K562 (cell line): ENCODE measurements around the gene MAD1L1.

Experiments used
- CEBPB ChIP-seq: fragments of 450-650 bp; IDR thresholded peaks from 2 replicates; pipeline ENCODE4 v1.6.1; 2016; ENCODE audit warnings: missing genetic modification characterization, missing compliant biosample characterization
- CREB1 ChIP-seq, 2 experiments: sonication (generic) in 1 of 2; formaldehyde crosslinking in 1 of 2; IDR thresholded peaks; 2 replicates each; pipeline versions ENCODE4 v1.6.1 to v1.8.0; 2012 to 2022; ENCODE audit warnings: inconsistent platforms in 1 of 2, mild to moderate bottlenecking in 1 of 2, missing genetic modification reagents in 1 of 2, moderate library complexity in 1 of 2
- FOXM1 ChIP-seq, 2 experiments: fragments of 450-650 bp in 1 of 2; sonication (generic) in 1 of 2; formaldehyde crosslinking in 1 of 2; IDR thresholded peaks; 2 replicates each; pipeline versions ENCODE4 v1.6.1 to v1.9.0; 2017 to 2022; ENCODE audit warnings: low read depth in 2 of 2, mild to moderate bottlenecking in 2 of 2, missing genetic modification reagents in 1 of 2, moderate library complexity in 1 of 2
- L3MBTL2 ChIP-seq: fragments of 450-650 bp; IDR thresholded peaks from 2 replicates; pipeline ENCODE4 v1.6.1; 2016; ENCODE audit warnings: mild to moderate bottlenecking, moderate library complexity
- MAFK ChIP-seq: IDR thresholded peaks from 2 replicates; pipeline ENCODE4 v1.6.1; 2011; ENCODE audit warnings: low read length, improper control_type of control experiment
- SETDB1 ChIP-seq: IDR thresholded peaks from one replicate; pipeline ENCODE4 v1.6.1; 2012; ENCODE audit warnings: low read length, control low read depth, inconsistent platforms
- ZC3H11A ChIP-seq: IDR thresholded peaks from 2 replicates; pipeline ENCODE4 v1.6.1; 2012; ENCODE audit warnings: low read depth, low read length, improper control_type of control experiment
- ZFX ChIP-seq: sonication (generic); formaldehyde crosslinking; IDR thresholded peaks from 2 replicates; pipeline ENCODE4 v1.8.0; 2022; ENCODE audit warnings: mild to moderate bottlenecking, missing genetic modification reagents, moderate library complexity
- ZNF232 ChIP-seq: sonication (generic); formaldehyde crosslinking; IDR thresholded peaks from 2 replicates; pipeline ENCODE4 v1.8.0; 2022; ENCODE audit warnings: mild to moderate bottlenecking, missing genetic modification reagents
- ZNF347 ChIP-seq: fragments of 450-650 bp; formaldehyde crosslinking; IDR thresholded peaks from 2 replicates; pipeline ENCODE4 v1.4.0; 2020; ENCODE audit warnings: low read depth, mild to moderate bottlenecking, moderate library complexity
- ZSCAN29 ChIP-seq: fragments of 450-650 bp; IDR thresholded peaks from 2 replicates; pipeline ENCODE4 v1.6.1; 2017
- TF ChIP-seq, protein P1 (sequence below), 3 experiments: IDR thresholded peaks in 2 of 3; conservative IDR thresholded peaks in 1 of 3; 2 replicates each; pipeline ENCODE4 v1.5.1; 2011 to 2012; ENCODE audit warnings: low read length in 3 of 3, mild to moderate bottlenecking in 3 of 3, control low read depth in 2 of 3, improper control_type of control experiment in 1 of 3, inconsistent platforms in 1 of 3, low read depth in 1 of 3, mixed read lengths in 1 of 3, moderate library complexity in 1 of 3; ENCODE audit not compliant: insufficient read depth in 2 of 3
- TF ChIP-seq, protein P2 (sequence below): fragments of 450-650 bp; conservative IDR thresholded peaks from 2 replicates; pipeline ENCODE4 v1.6.1; 2016; ENCODE audit warnings: missing genetic modification characterization, low read depth, mild to moderate bottlenecking, control low read depth, missing compliant biosample characterization

DNA sequence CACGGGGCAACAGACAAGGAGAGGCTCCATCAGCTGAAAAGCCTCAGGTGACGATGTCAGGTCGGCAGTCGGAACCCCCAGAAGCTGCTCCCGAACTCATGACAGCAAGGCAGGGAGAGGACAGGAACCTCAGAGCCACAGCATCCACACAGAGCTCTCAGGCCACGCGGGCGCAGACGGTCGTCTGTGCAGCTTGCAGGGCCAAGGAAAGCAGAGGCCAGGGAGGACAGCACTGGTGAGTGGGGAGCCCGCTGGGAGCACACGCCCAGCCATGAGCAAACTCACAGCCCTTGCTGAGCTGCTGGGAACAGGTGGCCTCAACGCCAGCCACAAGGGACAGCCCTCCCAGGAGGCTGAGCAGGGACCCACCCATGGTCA, 138.9 kb downstream of the MAD1L1 start:
- TF ChIP-seq, protein P1, sequence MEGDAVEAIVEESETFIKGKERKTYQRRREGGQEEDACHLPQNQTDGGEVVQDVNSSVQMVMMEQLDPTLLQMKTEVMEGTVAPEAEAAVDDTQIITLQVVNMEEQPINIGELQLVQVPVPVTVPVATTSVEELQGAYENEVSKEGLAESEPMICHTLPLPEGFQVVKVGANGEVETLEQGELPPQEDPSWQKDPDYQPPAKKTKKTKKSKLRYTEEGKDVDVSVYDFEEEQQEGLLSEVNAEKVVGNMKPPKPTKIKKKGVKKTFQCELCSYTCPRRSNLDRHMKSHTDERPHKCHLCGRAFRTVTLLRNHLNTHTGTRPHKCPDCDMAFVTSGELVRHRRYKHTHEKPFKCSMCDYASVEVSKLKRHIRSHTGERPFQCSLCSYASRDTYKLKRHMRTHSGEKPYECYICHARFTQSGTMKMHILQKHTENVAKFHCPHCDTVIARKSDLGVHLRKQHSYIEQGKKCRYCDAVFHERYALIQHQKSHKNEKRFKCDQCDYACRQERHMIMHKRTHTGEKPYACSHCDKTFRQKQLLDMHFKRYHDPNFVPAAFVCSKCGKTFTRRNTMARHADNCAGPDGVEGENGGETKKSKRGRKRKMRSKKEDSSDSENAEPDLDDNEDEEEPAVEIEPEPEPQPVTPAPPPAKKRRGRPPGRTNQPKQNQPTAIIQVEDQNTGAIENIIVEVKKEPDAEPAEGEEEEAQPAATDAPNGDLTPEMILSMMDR (IDR thresholded peaks at IDR 0.05 in 2 of 3, conservative IDR thresholded peaks at IDR 0.05 in 1 of 3; ENCODE audit: insufficient read depth in 2 of 3, low read depth in 1 of 3, low read length in 3 of 3) = no peak
- TF ChIP-seq ZC3H11A (no peak), ZNF232 (CRISPR knock-in tag) (no peak), ZFX (CRISPR knock-in tag) (no peak), CEBPB (tag) (no peak), L3MBTL2 (no peak), SETDB1 (no peak), MAFK (no peak), FOXM1 (IDR thresholded peaks at IDR 0.05; ENCODE audit: low read depth) (no peak), FOXM1 (CRISPR knock-in tag; IDR thresholded peaks at IDR 0.05; ENCODE audit: low read depth) (no peak), CREB1 (IDR thresholded peaks at IDR 0.05) (no peak), CREB1 (CRISPR knock-in tag; IDR thresholded peaks at IDR 0.05) (no peak), ZNF347 (CRISPR knock-in tag) (no peak), ZSCAN29 (no peak)
- TF ChIP-seq, protein P2, sequence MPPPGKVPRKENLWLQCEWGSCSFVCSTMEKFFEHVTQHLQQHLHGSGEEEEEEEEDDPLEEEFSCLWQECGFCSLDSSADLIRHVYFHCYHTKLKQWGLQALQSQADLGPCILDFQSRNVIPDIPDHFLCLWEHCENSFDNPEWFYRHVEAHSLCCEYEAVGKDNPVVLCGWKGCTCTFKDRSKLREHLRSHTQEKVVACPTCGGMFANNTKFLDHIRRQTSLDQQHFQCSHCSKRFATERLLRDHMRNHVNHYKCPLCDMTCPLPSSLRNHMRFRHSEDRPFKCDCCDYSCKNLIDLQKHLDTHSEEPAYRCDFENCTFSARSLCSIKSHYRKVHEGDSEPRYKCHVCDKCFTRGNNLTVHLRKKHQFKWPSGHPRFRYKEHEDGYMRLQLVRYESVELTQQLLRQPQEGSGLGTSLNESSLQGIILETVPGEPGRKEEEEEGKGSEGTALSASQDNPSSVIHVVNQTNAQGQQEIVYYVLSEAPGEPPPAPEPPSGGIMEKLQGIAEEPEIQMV (tag) = no peak
